ENCODE results near the gene SLC38A8.
A peak's percentile ranks its signal among the peaks of the same experiment; 100 is the strongest.

SLC38A8 gene

DNA sequence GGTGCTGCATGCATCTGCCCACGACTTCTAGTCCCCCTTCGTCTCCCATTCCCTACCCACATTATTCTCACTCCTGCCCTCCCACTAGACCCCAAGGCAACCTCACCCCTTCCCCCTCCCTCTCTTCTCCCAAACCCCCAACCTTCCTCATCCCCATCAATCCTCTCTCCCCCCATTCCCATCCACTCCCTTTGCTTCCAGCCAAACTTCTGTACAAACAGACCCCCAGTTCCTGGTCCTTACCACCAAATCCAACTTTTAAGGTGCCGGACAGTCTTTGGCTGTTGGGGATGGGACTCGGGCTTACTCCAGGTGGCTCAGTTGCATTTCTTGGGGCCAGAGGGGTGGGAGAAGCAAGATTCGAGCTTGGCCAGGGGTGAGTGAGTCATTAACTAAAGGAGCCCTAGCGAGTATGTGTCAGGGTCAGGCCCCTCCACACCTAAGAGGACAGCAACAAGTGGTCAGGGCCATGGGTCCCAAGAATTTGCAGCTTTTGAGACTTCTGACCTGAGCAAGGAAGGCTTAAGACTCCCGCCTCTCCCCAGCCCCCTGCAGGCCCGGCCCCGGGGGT lies at the start of gene SLC38A8:
Gene SLC38A8, minus strand, starts transcription at position 488 of the 571 bp plus-strand sequence. CDS start 638 bp downstream, outside the sequence.
- peaks cover 20% of the 10 kb centered on the region for H3K27me3 Mint-ChIP-seq (ENCODE audit: low read depth)
- no peaks in the 10 kb centered on the region for H3K4me1 Mint-ChIP-seq (ENCODE audit: low read depth)

DNA sequence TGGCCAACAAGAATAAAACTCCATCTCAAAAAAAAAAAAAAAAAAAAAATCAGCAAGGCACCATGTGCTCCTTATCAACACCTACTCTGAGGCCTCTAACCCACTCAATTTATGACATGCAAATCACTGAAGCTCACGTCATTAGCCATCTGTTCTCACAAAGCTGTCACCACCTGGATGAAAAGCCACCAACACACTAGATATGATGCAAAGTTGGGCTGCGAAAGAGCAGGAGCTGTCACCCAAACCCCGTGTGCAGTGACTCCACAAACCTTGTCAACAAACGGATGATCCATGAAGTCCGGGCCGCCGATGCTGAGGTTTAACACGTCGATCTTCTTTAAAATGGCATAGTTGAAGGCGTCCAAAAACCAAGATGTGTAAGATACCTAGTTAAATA lies 48.9 kb upstream of the SLC38A8 start:
- H3K27me3 Mint-ChIP-seq (ENCODE audit: low read depth), result no peaks in the 10 kb centered on the region
- H3K36me3 Mint-ChIP-seq (ENCODE audit: low read depth), result peaks cover 57% of the 10 kb centered on the region
- H3K4me1 Mint-ChIP-seq (ENCODE audit: low read depth), result peaks cover 23% of the 10 kb centered on the region
- no peak overlapping the region for H3K4me3 Mint-ChIP-seq
- H3K27ac Mint-ChIP-seq, result no peak overlapping the region
- H3K9me3 Mint-ChIP-seq, result no peaks in the 10 kb centered on the region

More for the DNA sequence above, at the start of gene SLC38A8:
- Mint-ChIP-seq H3K9me3 (no peaks in the 10 kb centered on the region), H3K36me3 (ENCODE audit: low read depth) (no peaks in the 10 kb centered on the region), H3K27ac (no peak within 1 kb of the TSS), H3K4me3 (no peak within 1 kb of the TSS)

GRCh38 chr16:84090211-84090610 lies 47.6 kb upstream of the SLC38A8 start:
- H3K27me3 Mint-ChIP-seq (ENCODE audit: low read depth), result no peaks in the 10 kb centered on the region
- H3K4me3 Mint-ChIP-seq, result no peak overlapping the region
- peaks cover 54% of the 10 kb centered on the region for H3K36me3 Mint-ChIP-seq (ENCODE audit: low read depth)
- H3K27ac Mint-ChIP-seq, result no peak overlapping the region
- H3K4me1 Mint-ChIP-seq (ENCODE audit: low read depth), result peaks cover 29% of the 10 kb centered on the region
- H3K9me3 Mint-ChIP-seq, result no peaks in the 10 kb centered on the region

- Mint-ChIP-seq H3K4me3 (peak overlapping the region; percentile 48), H3K27me3 (ENCODE audit: low read depth) (no peaks in the 10 kb centered on the region), H3K36me3 (ENCODE audit: low read depth) (peaks cover 53% of the 10 kb centered on the region), H3K27ac (peak overlapping the region; percentile 42), H3K4me1 (ENCODE audit: low read depth) (peaks cover 36% of the 10 kb centered on the region), H3K9me3 (no peaks in the 10 kb centered on the region)
Measured at GRCh38 chr16:84088695-84089395, 46.2 kb upstream of the SLC38A8 start.

- Mint-ChIP-seq H3K4me3 (peak overlapping the region; percentile 5), H3K27me3 (ENCODE audit: low read depth) (no peaks in the 10 kb centered on the region), H3K27ac (no peak overlapping the region), H3K36me3 (ENCODE audit: low read depth) (peaks cover 46% of the 10 kb centered on the region), H3K4me1 (ENCODE audit: low read depth) (peaks cover 36% of the 10 kb centered on the region), H3K9me3 (no peaks in the 10 kb centered on the region)
Measured at GRCh38 chr16:84087466-84088151, 45.0 kb upstream of the SLC38A8 start.

DNA sequence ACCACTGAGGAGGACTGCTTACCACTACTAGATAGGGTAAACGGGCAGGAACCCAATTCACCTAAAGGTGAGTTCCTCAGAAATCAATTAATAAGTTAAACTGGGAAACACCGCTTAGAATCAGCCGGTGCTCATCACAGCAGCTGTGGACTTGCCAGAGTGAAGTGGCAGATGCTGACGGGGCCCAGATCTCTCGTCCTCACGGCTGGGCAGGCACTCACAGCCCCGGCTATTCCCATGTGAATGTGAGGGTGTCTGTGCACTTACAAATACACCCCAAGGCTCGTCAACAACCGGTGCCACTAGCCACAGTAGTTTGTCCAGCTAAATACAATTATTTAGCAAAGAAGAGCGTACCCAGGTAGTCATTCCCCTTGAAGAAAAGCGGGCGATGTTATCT lies 44.4 kb upstream of the SLC38A8 start:
- H3K4me3 Mint-ChIP-seq, result no peak overlapping the region
- H3K36me3 Mint-ChIP-seq (ENCODE audit: low read depth), result peaks cover 45% of the 10 kb centered on the region
- no peaks in the 10 kb centered on the region for H3K9me3 Mint-ChIP-seq
- H3K27ac Mint-ChIP-seq, result no peak overlapping the region
- no peaks in the 10 kb centered on the region for H3K27me3 Mint-ChIP-seq (ENCODE audit: low read depth)
- peaks cover 36% of the 10 kb centered on the region for H3K4me1 Mint-ChIP-seq (ENCODE audit: low read depth)

GRCh38 chr16:84086341-84086740 lies 43.7 kb upstream of the SLC38A8 start:
- H3K9me3 Mint-ChIP-seq, result no peaks in the 10 kb centered on the region
- H3K36me3 Mint-ChIP-seq (ENCODE audit: low read depth), result peaks cover 43% of the 10 kb centered on the region
- H3K4me1 Mint-ChIP-seq (ENCODE audit: low read depth), result peaks cover 36% of the 10 kb centered on the region
- H3K27me3 Mint-ChIP-seq (ENCODE audit: low read depth), result no peaks in the 10 kb centered on the region
- H3K4me3 Mint-ChIP-seq, result peak overlapping the region; percentile 9
- H3K27ac Mint-ChIP-seq, result no peak overlapping the region

DNA sequence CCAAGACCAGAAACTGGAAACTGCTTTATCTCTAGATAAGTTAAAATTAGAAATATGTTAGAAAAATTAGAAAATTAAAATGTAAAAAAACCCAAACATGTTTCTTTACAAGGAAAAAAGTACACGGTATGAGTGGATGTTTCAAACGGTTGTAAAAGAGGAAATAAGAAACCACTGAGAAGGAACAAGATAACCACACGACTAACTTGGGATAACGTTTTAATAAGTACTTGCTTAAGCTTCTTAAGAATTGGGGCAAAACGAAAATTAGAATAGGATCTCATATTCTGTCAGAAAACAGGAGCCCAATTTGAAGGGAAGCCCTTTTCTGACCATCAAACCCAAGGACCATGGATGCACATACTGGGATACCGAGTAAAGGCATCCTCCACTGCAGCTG lies 43.2 kb upstream of the SLC38A8 start:
- Mint-ChIP-seq H3K27me3 (ENCODE audit: low read depth) (no peaks in the 10 kb centered on the region), H3K36me3 (ENCODE audit: low read depth) (peaks cover 46% of the 10 kb centered on the region), H3K4me1 (ENCODE audit: low read depth) (peaks cover 36% of the 10 kb centered on the region), H3K4me3 (no peak overlapping the region), H3K9me3 (no peaks in the 10 kb centered on the region), H3K27ac (no peak overlapping the region)

DNA sequence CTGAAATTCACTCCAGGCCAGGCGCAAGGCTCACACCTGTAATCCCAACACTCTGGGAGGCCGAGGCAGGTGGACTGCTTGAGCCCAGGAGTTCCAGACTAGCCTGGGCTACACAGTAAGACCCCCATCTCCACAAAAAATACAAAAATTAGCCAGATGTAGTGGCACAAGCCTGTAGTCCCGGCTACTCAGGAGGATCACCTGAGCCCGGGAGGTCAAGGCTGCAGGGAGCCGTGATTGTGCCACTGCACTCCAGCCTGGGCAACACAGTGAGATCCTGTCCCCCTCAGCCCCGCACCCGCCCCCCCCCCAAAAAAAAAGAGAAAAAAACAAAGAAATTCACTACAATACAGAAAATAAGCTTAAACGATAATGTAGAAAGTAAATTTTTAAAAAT lies 42.7 kb upstream of the SLC38A8 start:
- Mint-ChIP-seq H3K27ac (no peak overlapping the region), H3K27me3 (ENCODE audit: low read depth) (no peaks in the 10 kb centered on the region), H3K4me1 (ENCODE audit: low read depth) (peaks cover 36% of the 10 kb centered on the region), H3K4me3 (no peak overlapping the region), H3K9me3 (no peaks in the 10 kb centered on the region), H3K36me3 (ENCODE audit: low read depth) (peaks cover 44% of the 10 kb centered on the region)

DNA sequence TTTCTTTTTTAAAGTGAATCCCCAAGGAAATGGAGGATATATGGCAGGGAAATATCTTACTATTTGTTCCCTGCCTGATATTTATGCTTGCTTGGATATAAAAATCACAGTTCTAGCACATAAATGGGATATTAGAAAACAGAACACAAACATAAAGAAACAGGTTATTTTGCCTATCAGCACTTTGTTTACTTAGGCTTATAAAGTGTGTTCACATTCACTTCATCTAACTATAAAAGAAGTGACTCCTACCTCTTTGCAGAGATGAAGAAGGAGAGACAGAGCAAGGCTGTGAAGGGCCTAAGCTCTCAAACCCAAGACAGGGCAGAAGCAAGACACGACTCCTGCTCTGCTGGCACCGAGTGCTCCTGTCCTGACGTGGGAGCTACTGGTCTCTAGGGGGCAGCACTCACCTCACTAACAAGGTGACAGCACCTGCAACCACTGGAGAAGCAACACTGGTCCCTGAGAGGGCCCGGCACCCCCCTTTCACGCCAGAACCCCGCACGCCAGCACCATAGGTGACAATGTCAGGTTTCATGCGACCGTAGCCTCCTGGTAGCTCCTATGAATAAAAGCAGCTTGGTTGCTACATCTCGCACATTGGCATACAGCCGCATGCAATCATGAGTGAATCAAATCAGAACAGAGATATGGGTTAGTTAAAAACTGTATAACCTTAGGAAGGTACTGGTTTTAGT lies 42.1 kb upstream of the SLC38A8 start:
- peaks cover 38% of the 10 kb centered on the region for H3K4me1 Mint-ChIP-seq (ENCODE audit: low read depth)
- H3K27ac Mint-ChIP-seq, result no peak overlapping the region
- H3K9me3 Mint-ChIP-seq, result no peaks in the 10 kb centered on the region
- H3K36me3 Mint-ChIP-seq (ENCODE audit: low read depth), result peaks cover 48% of the 10 kb centered on the region
- H3K4me3 Mint-ChIP-seq, result no peak overlapping the region
- H3K27me3 Mint-ChIP-seq (ENCODE audit: low read depth), result no peaks in the 10 kb centered on the region

- Mint-ChIP-seq H3K9me3 (no peaks in the 10 kb centered on the region), H3K36me3 (ENCODE audit: low read depth) (peaks cover 46% of the 10 kb centered on the region), H3K4me3 (no peak overlapping the region), H3K27me3 (ENCODE audit: low read depth) (no peaks in the 10 kb centered on the region), H3K27ac (no peak overlapping the region), H3K4me1 (ENCODE audit: low read depth) (peaks cover 25% of the 10 kb centered on the region)
Measured at GRCh38 chr16:84082835-84083569, 40.4 kb upstream of the SLC38A8 start.

- H3K27me3 Mint-ChIP-seq (ENCODE audit: low read depth), result no peaks in the 10 kb centered on the region
- peaks cover 42% of the 10 kb centered on the region for H3K36me3 Mint-ChIP-seq (ENCODE audit: low read depth)
- no peaks in the 10 kb centered on the region for H3K9me3 Mint-ChIP-seq
- H3K27ac Mint-ChIP-seq, result no peak overlapping the region
- H3K4me3 Mint-ChIP-seq, result no peak overlapping the region
- H3K4me1 Mint-ChIP-seq (ENCODE audit: low read depth), result peaks cover 20% of the 10 kb centered on the region
Measured at GRCh38 chr16:84082110-84082509, 39.5 kb upstream of the SLC38A8 start.

DNA sequence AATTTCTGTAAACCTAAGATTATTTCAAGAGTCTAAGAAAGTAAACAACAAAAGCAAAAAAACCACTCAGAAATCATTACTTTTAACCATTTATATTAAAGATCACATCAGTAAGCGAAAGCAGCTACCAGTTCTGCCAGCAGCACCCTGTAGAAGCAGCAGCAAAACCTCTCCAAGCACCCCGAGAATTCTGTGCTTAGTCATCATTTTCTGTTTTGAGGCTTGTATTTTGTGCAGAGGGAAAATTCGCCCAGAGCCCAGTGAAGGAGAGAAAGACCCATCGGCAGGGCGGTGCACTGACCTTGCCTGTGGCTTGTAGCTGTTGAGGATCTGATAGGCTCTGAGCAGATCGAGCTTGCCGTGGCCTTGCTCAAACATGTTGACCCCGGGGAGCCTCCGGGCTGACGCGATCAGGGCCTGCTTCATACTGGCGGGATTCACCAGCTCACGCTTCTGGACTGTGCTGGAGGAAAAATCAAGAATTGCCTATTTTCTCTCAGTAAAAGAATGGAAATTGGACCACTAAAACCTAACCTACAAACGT lies 38.9 kb upstream of the SLC38A8 start:
- H3K4me1 Mint-ChIP-seq (ENCODE audit: low read depth), result peaks cover 17% of the 10 kb centered on the region
- no peaks in the 10 kb centered on the region for H3K27me3 Mint-ChIP-seq (ENCODE audit: low read depth)
- no peaks in the 10 kb centered on the region for H3K9me3 Mint-ChIP-seq
- H3K36me3 Mint-ChIP-seq (ENCODE audit: low read depth), result peaks cover 38% of the 10 kb centered on the region
- no peak overlapping the region for H3K27ac Mint-ChIP-seq
- no peak overlapping the region for H3K4me3 Mint-ChIP-seq

DNA sequence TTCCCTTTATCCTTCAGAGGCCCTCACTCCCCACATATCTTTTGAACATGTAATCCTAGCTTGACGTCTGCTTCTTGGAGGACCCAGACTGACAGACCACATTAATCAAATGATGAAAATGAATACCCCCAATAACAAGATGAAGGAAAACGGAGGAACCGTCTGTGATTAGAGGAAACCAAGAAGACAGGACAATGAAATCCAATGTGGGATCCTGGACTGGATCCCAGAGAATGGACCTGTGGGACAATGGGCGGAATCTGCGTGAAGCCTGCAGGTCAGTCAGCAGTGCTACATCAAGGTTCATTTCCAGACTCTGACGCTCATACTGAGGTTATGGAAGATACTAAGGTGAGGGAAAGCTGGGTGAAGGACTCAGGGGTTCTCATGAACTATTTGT lies 38.2 kb upstream of the SLC38A8 start:
- Mint-ChIP-seq H3K36me3 (ENCODE audit: low read depth) (peaks cover 33% of the 10 kb centered on the region), H3K4me3 (no peak overlapping the region), H3K4me1 (ENCODE audit: low read depth) (peaks cover 12% of the 10 kb centered on the region), H3K27me3 (ENCODE audit: low read depth) (no peaks in the 10 kb centered on the region), H3K9me3 (no peaks in the 10 kb centered on the region), H3K27ac (no peak overlapping the region)
